Keratinocyte (primary cell): Measurements from ENCODE around the gene SUSD4. TPM values are rescaled to one million over a fixed set of nuclear protein-coding genes. Genes with fewer than 3 reads are reported as not detected.

Experiments used
- DNase-seq: peaks from one replicate; pipeline ENCODE4 v3.0.0-alpha.2; 2011; ENCODE audit warnings: low read depth, missing footprints, low spot score
- FAIRE-seq: peaks from 2 replicates; lab custom pipeline; 2011; peaks lifted over from hg19 to GRCh38; lab: Jason Lieb, UNC
- H2AFZ ChIP-seq: 2 replicates; pipeline ENCODE4 v1.6.0; 2012; ENCODE audit warnings: low read length, control low read depth, inconsistent platforms; ENCODE audit not compliant: control insufficient read depth
- H3K27ac ChIP-seq: 2 replicates; pipeline ENCODE4 v1.5.1; 2011; ENCODE audit warnings: low read length; ENCODE audit not compliant: control insufficient read depth, insufficient read depth
- H3K27me3 ChIP-seq: 3 replicates; pipeline ENCODE4 v1.6.0; 2011; ENCODE audit warnings: low read length; ENCODE audit not compliant: control insufficient read depth, insufficient read depth; ENCODE audit errors: extremely low read depth
- H3K36me3 ChIP-seq, 2 experiments: 2 replicates in 1 of 2; 3 replicates in 1 of 2; pipeline ENCODE4 v1.5.1; 2011; ENCODE audit warnings: low read length in 2 of 2, mild to moderate bottlenecking in 1 of 2; ENCODE audit not compliant: control insufficient read depth in 2 of 2, insufficient read depth in 2 of 2; ENCODE audit errors: extremely low read depth in 1 of 2
- H3K4me1 ChIP-seq: 3 replicates; pipeline ENCODE4 v1.5.1; 2011; ENCODE audit warnings: low read length; ENCODE audit not compliant: control insufficient read depth, insufficient read depth; ENCODE audit errors: extremely low read depth
- H3K4me2 ChIP-seq: 3 replicates; pipeline ENCODE4 v1.6.0; 2011; ENCODE audit warnings: low read depth, low read length; ENCODE audit not compliant: control insufficient read depth, insufficient read depth; ENCODE audit errors: extremely low read depth
- H3K4me3 ChIP-seq, 3 experiments: fragments of 200-600 bp in 1 of 3; sonication (generic) in 1 of 3; 2 replicates in 2 of 3; 3 replicates in 1 of 3; pipeline ENCODE4 v1.5.1; 2011 to 2016; ENCODE audit warnings: low read length in 3 of 3, mild to moderate bottlenecking in 3 of 3, control low read depth in 2 of 3, inconsistent platforms in 1 of 3, low read depth in 1 of 3, mixed read lengths in 1 of 3, mixed run types in 1 of 3, moderate library complexity in 1 of 3; ENCODE audit not compliant: control insufficient read depth in 2 of 3, insufficient read depth in 2 of 3; ENCODE audit errors: extremely low read depth in 1 of 3
- H3K79me2 ChIP-seq: 2 replicates; pipeline ENCODE4 v1.6.0; 2012; ENCODE audit warnings: low read length; ENCODE audit not compliant: control insufficient read depth, insufficient read depth
- H3K9ac ChIP-seq: 3 replicates; pipeline ENCODE4 v1.6.0; 2011; ENCODE audit warnings: low read length; ENCODE audit not compliant: control insufficient read depth, insufficient read depth; ENCODE audit errors: extremely low read depth
- H3K9me1 ChIP-seq: 3 replicates; pipeline ENCODE4 v1.6.0; 2011; ENCODE audit warnings: low read length; ENCODE audit not compliant: control insufficient read depth, insufficient read depth; ENCODE audit errors: extremely low read depth
- H3K9me3 ChIP-seq: 2 replicates; pipeline ENCODE4 v1.5.1; 2012; ENCODE audit warnings: low read depth, low read length; ENCODE audit not compliant: control insufficient read depth
- H4K20me1 ChIP-seq: 3 replicates; pipeline ENCODE4 v1.6.0; 2011; ENCODE audit warnings: low read length; ENCODE audit not compliant: control insufficient read depth, insufficient read depth; ENCODE audit errors: extremely low read depth
- EZH2 ChIP-seq: IDR thresholded peaks from one replicate; pipeline ENCODE4 v1.6.1; 2012; ENCODE audit warnings: inconsistent platforms, mild to moderate bottlenecking, low read length, moderate library complexity
- dilution Hi-C: fragments of 300-500 bp; cut with MboI; formaldehyde crosslinking; loops from one replicate; pipeline ENCODE4 v1.7.0; 2020; ENCODE audit warnings: low sequenced_read_pairs; ENCODE audit not compliant: extremely low pct_ligation_motif_present
- polyA plus RNA-seq, 5 experiments: library from polyadenylated mRNA; depleted of rRNA in 3 of 5; stranded (reverse) in 3 of 5; stranded (forward) in 1 of 5; unstranded in 1 of 5; fragments of >200 nt; gene quantifications; 1 replicate in 1 of 5; 2 replicates in 3 of 5; 3 replicates in 1 of 5; pipeline versions ENCODE4 v1.2.1 to v1.2.3, GENCODE V29; 2011 to 2012; ENCODE audit warnings: missing spikeins in 2 of 5, low read depth in 1 of 5, low replicate concordance in 1 of 5
- TF ChIP-seq, protein P1 (sequence below), 3 experiments: IDR thresholded peaks in 1 of 3; conservative IDR thresholded peaks in 1 of 3; optimal IDR thresholded peaks in 1 of 3; 2 replicates in 2 of 3; 3 replicates in 1 of 3; pipeline versions ENCODE3 to v1.5.1; 2011; ENCODE audit warnings: low read length in 3 of 3, mild to moderate bottlenecking in 3 of 3, moderate library complexity in 2 of 3, control low read depth in 1 of 3, inconsistent platforms in 1 of 3; ENCODE audit not compliant: insufficient read depth in 2 of 3; ENCODE audit errors: extremely low read depth in 1 of 3

The SUSD4 gene
- polyA plus RNA-seq, 1 donor (not counting 4 experiments of a cell fraction or from before 2014, with no cell fraction given), result 1.6 TPM

DNA sequence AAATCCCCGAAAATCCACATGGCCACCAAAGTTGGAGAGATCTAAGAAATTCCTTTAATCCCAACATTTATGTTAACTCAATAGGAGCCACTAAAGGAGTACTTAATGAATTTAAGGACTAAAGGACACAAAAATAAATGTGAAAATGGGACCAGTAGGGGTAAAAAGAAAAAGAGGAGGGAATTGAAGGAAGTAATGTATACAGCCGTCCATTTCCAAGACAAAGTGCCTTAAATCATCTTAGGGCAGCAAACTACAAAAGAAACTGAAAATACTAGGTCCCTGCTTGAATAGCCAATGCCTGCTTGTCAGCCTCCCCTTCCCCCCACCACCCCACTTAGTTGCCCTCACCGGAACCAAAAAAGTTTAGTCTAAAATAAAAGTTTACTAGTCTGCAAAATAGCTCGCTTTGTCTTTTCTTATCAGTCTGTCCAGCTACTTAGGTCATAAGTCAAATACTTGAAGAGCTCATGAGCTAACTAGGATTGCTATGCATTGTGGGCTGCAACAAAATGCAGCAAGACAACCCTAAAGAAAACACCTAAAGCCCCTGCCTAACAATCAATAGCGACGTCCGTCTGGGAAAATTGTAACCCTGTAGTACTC lies 154.6 kb downstream of the SUSD4 start:
- no peaks in the 10 kb centered on the region for H4K20me1 ChIP-seq
- DNase-seq (no peak), FAIRE-seq (no peak)
- no peaks in the 10 kb centered on the region for H3K4me1 ChIP-seq
- no peak overlapping the region for H3K27ac ChIP-seq
- no peak overlapping the region for H3K4me3 ChIP-seq
- H3K9me1 ChIP-seq, result no peaks in the 10 kb centered on the region
- H3K79me2 ChIP-seq, result no peaks in the 10 kb centered on the region
- no peak overlapping the region for H2AFZ ChIP-seq
- H3K9ac ChIP-seq, result no peak overlapping the region
- no peaks in the 10 kb centered on the region for H3K36me3 ChIP-seq
- H3K27me3 ChIP-seq, result no peaks in the 10 kb centered on the region
- TF ChIP-seq EZH2, result no peak
- TF ChIP-seq, protein P1, sequence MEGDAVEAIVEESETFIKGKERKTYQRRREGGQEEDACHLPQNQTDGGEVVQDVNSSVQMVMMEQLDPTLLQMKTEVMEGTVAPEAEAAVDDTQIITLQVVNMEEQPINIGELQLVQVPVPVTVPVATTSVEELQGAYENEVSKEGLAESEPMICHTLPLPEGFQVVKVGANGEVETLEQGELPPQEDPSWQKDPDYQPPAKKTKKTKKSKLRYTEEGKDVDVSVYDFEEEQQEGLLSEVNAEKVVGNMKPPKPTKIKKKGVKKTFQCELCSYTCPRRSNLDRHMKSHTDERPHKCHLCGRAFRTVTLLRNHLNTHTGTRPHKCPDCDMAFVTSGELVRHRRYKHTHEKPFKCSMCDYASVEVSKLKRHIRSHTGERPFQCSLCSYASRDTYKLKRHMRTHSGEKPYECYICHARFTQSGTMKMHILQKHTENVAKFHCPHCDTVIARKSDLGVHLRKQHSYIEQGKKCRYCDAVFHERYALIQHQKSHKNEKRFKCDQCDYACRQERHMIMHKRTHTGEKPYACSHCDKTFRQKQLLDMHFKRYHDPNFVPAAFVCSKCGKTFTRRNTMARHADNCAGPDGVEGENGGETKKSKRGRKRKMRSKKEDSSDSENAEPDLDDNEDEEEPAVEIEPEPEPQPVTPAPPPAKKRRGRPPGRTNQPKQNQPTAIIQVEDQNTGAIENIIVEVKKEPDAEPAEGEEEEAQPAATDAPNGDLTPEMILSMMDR (optimal IDR thresholded peaks at IDR 0.05 in 1 of 3, IDR thresholded peaks at IDR 0.05 in 1 of 3, conservative IDR thresholded peaks at IDR 0.05 in 1 of 3; ENCODE audit: extremely low read depth in 1 of 3, insufficient read depth in 2 of 3, low read length in 3 of 3), result no peak
- H3K9me3 ChIP-seq, result no peaks in the 10 kb centered on the region
- dilution Hi-C loops, result no loop called here
- no peak overlapping the region for H3K4me2 ChIP-seq

DNA sequence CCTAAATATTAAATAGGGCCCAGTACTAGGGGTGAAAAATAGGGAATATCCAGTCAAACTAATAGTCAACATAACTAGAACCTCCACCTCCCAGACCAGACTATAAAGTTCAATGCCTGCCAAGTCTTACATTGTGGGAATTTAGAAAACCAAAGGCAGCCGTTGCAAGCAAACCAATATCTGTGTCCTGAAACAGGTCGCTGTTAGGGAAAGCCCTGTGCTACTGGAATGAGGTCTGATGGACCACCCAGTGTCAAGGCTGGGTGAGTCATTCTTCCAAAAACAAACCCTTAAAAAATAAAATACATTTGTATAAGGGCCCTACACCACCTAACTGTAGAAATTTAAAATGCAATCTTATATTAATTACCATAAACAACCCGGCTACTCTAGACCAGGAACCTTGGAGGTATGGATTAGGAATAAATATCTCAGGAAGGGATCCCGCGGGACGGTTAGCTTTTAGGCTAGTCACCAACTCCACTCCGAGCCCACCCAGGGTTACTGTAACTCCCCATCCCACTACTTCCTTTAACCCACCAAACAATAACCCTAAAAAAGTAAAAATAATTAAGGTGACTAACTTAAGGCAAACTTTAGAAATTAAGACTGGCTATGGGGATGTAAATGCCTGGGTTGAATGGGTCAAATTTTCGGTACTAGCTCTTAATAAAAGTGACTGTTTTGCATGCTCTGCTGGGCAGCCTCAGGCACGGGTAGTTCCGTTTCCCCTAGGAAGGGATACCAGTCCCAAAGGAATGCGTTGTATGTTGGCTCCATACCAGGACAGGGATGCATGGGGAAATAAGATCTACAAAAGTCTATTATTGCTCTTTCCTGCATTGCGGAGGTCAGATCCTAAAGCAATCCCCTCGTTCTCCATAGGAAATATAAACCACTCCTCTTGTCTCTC lies 155.6 kb downstream of the SUSD4 start:
- Histone ChIP-seq H3K9ac (no peak overlapping the region), H3K4me1 (no peaks in the 10 kb centered on the region), H3K4me3 (no peak overlapping the region), H3K36me3 (no peaks in the 10 kb centered on the region), H3K27ac (no peak overlapping the region), H3K9me1 (no peaks in the 10 kb centered on the region), H3K9me3 (no peaks in the 10 kb centered on the region), H2AFZ (no peak overlapping the region), H3K4me2 (no peak overlapping the region), H3K79me2 (no peaks in the 10 kb centered on the region), H3K27me3 (no peaks in the 10 kb centered on the region), H4K20me1 (no peaks in the 10 kb centered on the region)
- no peak for TF ChIP-seq EZH2
- TF ChIP-seq, protein P1 (optimal IDR thresholded peaks at IDR 0.05 in 1 of 3, IDR thresholded peaks at IDR 0.05 in 1 of 3, conservative IDR thresholded peaks at IDR 0.05 in 1 of 3; ENCODE audit: extremely low read depth in 1 of 3, insufficient read depth in 2 of 3, low read length in 3 of 3), result no peak
- FAIRE-seq (no peak), DNase-seq (no peak)
- dilution Hi-C loops, result no loop called here
